Small intestine (tissue), 7 donors: ENCODE measurements around the gene PAPPA. TPM values are rescaled to one million over a fixed set of nuclear protein-coding genes. Genes with fewer than 3 reads are reported as not detected.

Experiments used
- DNase-seq, 2 donors: peaks; one replicate each; pipeline versions ENCODE4 v3.0.0 to v3.0.0-alpha.2; 2013
- FAIRE-seq: peaks from 2 replicates; lab custom pipeline; 2012; peaks lifted over from hg19 to GRCh38; lab: Jason Lieb, UNC
- H3K27ac ChIP-seq, 3 donors: one replicate each; pipeline ENCODE4 v1.5.1; 2013; ENCODE audit warnings: low read length in 2 of 3, mild to moderate bottlenecking in 2 of 3, control low read depth in 1 of 3, inconsistent platforms in 1 of 3, low read depth in 1 of 3, moderate library complexity in 1 of 3
- H3K27me3 ChIP-seq, 3 donors: one replicate each; pipeline ENCODE4 v1.6.1; 2013; ENCODE audit warnings: low read length in 3 of 3, inconsistent platforms in 1 of 3; ENCODE audit not compliant: control insufficient read depth in 3 of 3, insufficient read depth in 3 of 3
- H3K36me3 ChIP-seq, 3 donors: one replicate each; pipeline ENCODE4 v1.6.1; 2013; ENCODE audit warnings: low read length in 3 of 3, inconsistent platforms in 1 of 3, low read depth in 1 of 3, mild to moderate bottlenecking in 1 of 3, moderate library complexity in 1 of 3; ENCODE audit not compliant: control insufficient read depth in 3 of 3, insufficient read depth in 2 of 3
- H3K4me1 ChIP-seq, 3 donors: one replicate each; pipeline ENCODE4 v1.6.1; 2013; ENCODE audit warnings: low read length in 2 of 3, inconsistent platforms in 1 of 3, low read depth in 1 of 3, mild to moderate bottlenecking in 1 of 3, moderate library complexity in 1 of 3; ENCODE audit not compliant: control insufficient read depth in 3 of 3, insufficient read depth in 2 of 3
- H3K4me3 ChIP-seq, 3 donors: one replicate each; pipeline ENCODE4 v1.5.1; 2013; ENCODE audit warnings: low read length in 3 of 3, control low read depth in 1 of 3, inconsistent platforms in 1 of 3, low read depth in 1 of 3, mild to moderate bottlenecking in 1 of 3, moderate library complexity in 1 of 3
- H3K9me3 ChIP-seq, 2 donors: one replicate each; pipeline ENCODE4 v1.6.1; 2013; ENCODE audit warnings: low read depth in 1 of 2, low read length in 1 of 2; ENCODE audit not compliant: control insufficient read depth in 2 of 2, insufficient read depth in 1 of 2
- WGBS, 3 donors: extraction: QIAGEN DNeasy Blood & Tissue Kit; methylation state at CpG; one replicate each; pipeline ENCODE4 v1.1.7; 2013; 5-methylcytosine and 5-hydroxymethylcytosine counted together
- polyA plus RNA-seq, 4 donors: library from polyadenylated mRNA; stranded (reverse) in 3 of 4; unstranded in 1 of 4; fragments of 200-250 nt in 3 of 4; fragments of 120-200 nt in 1 of 4; gene quantifications; one replicate each; pipeline versions ENCODE4 v1.2.1 to v1.2.3, GENCODE V29; 2013
- donor health status: healthy with polysubstance abuse.
- donor health status: control.
- donor health status: control.
- donor health status: Bipolar disorder and iron deficiency.
- donor health status: healthy.

The PAPPA gene
- polyA plus RNA-seq, 4 donors, result 0.27 to 1.2 (median 0.88) TPM; not detected in 1

DNA sequence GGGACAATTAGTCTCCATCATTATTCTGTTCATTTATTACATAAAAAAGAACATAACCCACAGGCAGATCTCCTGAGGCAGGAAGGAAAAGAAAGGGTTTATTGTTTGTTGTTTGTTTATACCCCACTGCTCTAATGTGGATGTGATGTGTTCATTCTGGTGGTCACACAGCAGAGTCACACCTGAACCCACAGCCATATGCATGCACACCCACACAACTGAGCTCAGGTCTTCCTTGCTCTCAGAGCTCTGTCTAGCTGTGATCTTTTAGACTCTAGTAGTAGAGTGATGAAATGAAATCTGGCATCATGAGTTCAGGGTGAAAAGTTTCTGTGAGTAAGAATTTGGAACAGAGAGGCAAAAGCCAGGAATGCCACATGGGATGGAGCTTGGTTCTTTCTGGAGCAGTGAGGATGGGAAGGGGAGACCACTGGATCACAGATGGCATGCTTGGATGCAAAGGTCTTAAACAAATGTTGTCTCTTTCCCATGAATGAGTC is 227.0 kb downstream of the PAPPA start:
- Histone ChIP-seq H3K36me3 (peaks cover 0 to 2% (median 0%) of the 10 kb centered on the region in 3 donors), H3K27ac (no peak overlapping the region), H3K4me3 (no peak overlapping the region), H3K9me3 (no peaks in the 10 kb centered on the region), H3K4me1 (peaks cover 0 to 2% (median 0%) of the 10 kb centered on the region in 3 donors), H3K27me3 (no peaks in the 10 kb centered on the region)
- DNase-seq (no peak), FAIRE-seq (no peak)

DNA sequence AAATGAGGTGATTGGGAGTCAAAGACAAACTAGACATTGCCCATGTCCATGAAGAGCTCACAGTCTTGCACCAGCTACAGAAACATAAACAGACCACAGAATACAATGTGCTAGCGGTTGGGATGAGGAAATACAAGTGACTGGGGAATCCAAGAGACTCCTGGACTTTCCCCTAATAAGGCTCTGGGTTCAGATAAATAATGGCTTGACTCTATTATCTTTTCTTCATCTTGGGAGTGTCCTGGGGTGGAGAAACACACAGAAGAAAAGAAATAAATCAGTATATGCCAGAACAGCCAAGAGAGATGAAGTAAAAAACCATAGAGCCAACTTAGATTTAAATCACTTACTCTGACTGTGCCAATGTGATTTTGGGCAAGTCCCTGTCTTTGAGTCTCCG is 227.8 kb downstream of the PAPPA start:
- Histone ChIP-seq H3K36me3 (peaks cover 0 to 2% (median 0%) of the 10 kb centered on the region in 3 donors), H3K27me3 (no peaks in the 10 kb centered on the region), H3K27ac (no peak overlapping the region), H3K9me3 (no peaks in the 10 kb centered on the region), H3K4me3 (no peak overlapping the region), H3K4me1 (peaks cover 0 to 2% (median 0%) of the 10 kb centered on the region in 3 donors)
- FAIRE-seq (no peak), DNase-seq (peak in 1 of 2 donors; percentile 33)
- WGBS, 3 donors, result 56 to 78% (median 58%) methylated on average over 2 of the region's 2 CpGs

DNA sequence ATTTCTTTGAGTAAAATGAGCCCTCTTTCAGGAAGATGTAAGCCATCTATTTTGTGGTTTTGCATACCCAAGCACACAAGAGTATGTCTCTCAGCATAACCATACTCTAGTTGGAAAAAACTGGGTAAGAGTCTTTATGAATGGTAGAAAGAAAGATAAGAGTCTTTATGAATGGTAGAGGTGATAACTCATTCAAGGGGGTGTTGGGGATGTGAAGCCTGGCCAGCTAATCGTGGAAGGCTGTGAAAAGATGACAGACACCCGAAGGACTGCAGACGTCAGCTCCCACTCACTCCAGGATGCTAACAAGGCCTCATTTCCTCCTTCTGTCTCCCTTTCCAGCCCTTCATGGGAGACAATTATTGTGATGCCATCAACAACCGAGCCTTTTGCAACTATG is 228.5 kb downstream of the PAPPA start:
- no peaks in the 10 kb centered on the region for H3K9me3 ChIP-seq
- H3K27ac ChIP-seq, result no peak overlapping the region
- no peak overlapping the region for H3K4me3 ChIP-seq
- H3K4me1 ChIP-seq, result peaks cover 0 to 2% (median 0%) of the 10 kb centered on the region in 3 donors
- peaks cover 0 to 2% (median 0%) of the 10 kb centered on the region in 3 donors for H3K36me3 ChIP-seq
- no peak for FAIRE-seq
- no peak for DNase-seq
- H3K27me3 ChIP-seq, result no peaks in the 10 kb centered on the region
- WGBS, 3 donors, result 80 to 94% (median 90%) methylated on average over 4 of the region's 4 CpGs

DNA sequence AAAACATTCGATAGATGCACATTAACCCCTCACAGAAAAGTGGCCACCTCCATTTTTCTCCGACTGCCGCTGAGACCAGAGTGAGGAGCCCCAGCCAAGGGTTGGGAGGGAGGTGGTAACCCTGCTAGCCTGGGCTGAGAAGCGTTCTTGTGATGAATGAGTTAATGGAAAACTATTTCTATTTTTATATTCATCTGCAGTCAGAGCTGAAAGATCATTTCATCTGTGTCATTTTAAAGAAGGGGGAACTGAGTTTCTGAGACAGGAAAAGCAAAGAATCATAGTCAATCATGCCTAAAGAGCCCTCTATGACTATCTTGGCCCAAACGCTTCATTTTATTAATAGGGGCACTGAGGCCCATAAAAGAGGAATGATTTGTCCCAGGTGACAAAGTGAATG is 229.5 kb downstream of the PAPPA start:
- no peak overlapping the region for H3K4me3 ChIP-seq
- H3K27me3 ChIP-seq, result no peaks in the 10 kb centered on the region
- 72 to 86% (median 77%) methylated on average over 5 of the region's 5 CpGs for WGBS, 3 donors

DNA sequence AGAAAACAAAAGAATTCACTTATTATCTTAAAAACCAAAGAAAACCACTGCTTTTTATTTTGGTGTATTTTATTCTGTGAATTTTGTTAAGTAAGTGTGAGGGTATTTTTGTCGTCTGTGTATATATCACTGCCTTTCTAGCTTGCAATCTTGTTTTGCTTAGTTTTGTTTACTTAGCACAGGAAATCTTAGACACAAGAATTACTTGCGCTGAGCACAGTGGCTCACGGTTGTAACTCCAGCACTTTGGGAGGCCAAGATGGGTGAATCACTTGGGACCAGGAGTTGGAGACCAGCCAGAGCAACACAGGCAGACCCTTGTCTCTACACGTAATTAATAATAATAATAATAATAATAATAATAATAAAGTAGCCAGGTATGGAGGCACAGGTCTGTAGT is 230.3 kb downstream of the PAPPA start:
- FAIRE-seq, result no peak
- no peak for DNase-seq
- 71 to 85% (median 84%) methylated on average over 4 of the region's 4 CpGs for WGBS, 3 donors
- Histone ChIP-seq H3K27ac (no peak overlapping the region), H3K4me1 (peaks cover 0 to 2% (median 0%) of the 10 kb centered on the region in 3 donors), H3K4me3 (no peak overlapping the region), H3K36me3 (peaks cover 0 to 2% (median 0%) of the 10 kb centered on the region in 3 donors), H3K9me3 (no peaks in the 10 kb centered on the region), H3K27me3 (no peaks in the 10 kb centered on the region)

More for the DNA sequence above, 229.5 kb downstream of the PAPPA start:
- FAIRE-seq (no peak), DNase-seq (no peak)
- Histone ChIP-seq H3K27ac (no peak overlapping the region), H3K36me3 (peaks cover 0 to 2% (median 0%) of the 10 kb centered on the region in 3 donors), H3K9me3 (no peaks in the 10 kb centered on the region), H3K4me1 (peaks cover 0 to 2% (median 0%) of the 10 kb centered on the region in 3 donors)

DNA sequence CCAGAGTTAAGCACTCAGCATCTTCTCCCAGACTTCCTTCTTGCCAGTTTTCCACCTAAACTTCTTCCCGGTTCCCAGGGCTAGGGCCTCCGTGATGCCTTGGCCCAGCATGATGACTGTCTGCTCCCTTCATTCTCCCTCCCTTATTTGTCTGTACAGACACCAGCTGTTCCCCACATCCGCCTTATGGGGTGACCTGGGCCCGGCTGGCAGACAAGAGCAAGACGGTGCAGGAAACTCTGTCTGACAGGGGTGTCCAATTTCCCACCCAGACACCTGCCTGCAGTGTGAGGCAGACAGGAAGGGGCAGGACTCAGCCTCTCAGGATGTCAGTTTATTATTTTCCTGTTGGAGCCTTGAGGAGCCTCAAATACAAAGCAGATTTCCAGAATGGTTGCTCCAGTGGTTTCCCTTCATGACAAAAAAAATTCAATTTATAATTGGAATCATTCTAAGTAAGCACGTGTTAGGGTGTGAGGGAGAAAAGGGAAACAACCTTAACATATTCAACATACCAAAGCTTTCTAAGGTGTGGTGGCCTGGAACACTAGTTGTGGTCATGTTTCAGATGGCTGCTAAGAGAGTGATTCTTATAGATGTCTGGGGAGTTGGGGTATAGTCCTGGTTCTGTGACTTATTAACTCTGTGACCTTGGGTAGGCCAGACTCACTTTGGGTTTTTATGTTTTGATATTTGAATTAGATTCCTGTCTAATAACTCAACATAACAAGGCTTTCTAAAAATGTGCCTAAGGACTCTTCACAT is 234.5 kb downstream of the PAPPA start:
- no peaks in the 10 kb centered on the region for H3K27me3 ChIP-seq
- no peak overlapping the region for H3K4me3 ChIP-seq
- peaks cover 0 to 4% (median 0%) of the 10 kb centered on the region in 3 donors for H3K36me3 ChIP-seq
- DNase-seq (no peak), FAIRE-seq (no peak)
- H3K4me1 ChIP-seq, result no peaks in the 10 kb centered on the region
- H3K27ac ChIP-seq, result no peak overlapping the region
- H3K9me3 ChIP-seq, result no peaks in the 10 kb centered on the region
- 53 to 84% (median 76%) methylated on average over 6 of the region's 6 CpGs for WGBS, 3 donors

DNA sequence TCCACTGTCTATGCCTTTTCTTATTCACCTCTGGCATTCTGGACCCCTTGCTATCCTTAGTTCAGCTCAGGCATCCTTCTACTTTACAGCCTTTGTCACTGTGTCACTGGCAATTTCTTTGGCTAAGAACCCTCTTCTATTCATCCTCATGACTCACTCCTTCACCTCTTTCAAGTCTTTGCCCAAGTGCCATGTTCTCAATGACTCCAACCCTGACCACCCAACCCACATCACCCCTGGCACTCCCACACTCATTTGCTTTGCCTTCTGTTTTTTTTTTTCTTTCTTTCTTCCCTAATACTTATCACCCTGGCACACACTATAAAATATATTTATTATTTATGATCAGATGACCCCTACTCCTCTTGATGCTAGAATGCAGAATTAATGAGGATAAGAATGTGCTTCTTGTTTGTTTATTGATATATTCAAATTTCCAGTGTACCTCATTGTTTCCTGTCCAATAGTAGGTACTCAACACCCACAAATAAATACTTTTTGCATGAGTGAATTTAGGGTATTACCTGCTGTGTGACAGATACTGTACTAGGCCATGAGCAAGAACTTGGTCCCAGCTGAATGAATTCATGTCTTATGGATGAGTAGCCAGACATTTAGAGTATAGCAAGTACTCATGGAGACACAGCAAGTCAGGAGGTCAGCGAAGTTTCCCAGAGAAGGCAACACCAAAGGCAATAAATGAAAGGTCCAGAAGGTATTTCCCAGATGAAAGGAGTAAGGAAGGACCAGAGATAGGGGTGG is 236.1 kb downstream of the PAPPA start:
- no peak for FAIRE-seq
- WGBS, 3 donors, result 63 to 87% (median 80%) methylated on average over 1 of the region's 1 CpG

More for the DNA sequence above, 236.1 kb downstream of the PAPPA start:
- no peak for DNase-seq
- Histone ChIP-seq H3K4me3 (no peak overlapping the region), H3K27ac (no peak overlapping the region), H3K36me3 (peaks cover 0 to 4% (median 0%) of the 10 kb centered on the region in 3 donors), H3K27me3 (no peaks in the 10 kb centered on the region), H3K4me1 (no peaks in the 10 kb centered on the region), H3K9me3 (no peaks in the 10 kb centered on the region)
